K562 (cell line): ENCODE data around the gene HOXB6. TPM values are rescaled to one million over a fixed set of nuclear protein-coding genes. Genes with fewer than 3 reads are reported as not detected.

Experiments used
- CHD1 ChIP-seq: fragments of 200-600 bp; sonication (generic); IDR thresholded peaks from one replicate; pipeline ENCODE4 v1.6.1; 2012; ENCODE audit warnings: mild to moderate bottlenecking, moderate library complexity, low read length, inconsistent platforms
- CREBBP ChIP-seq: IDR thresholded peaks from one replicate; pipeline ENCODE4 v1.6.1; 2012; ENCODE audit warnings: low read depth, mild to moderate bottlenecking, control low read depth, inconsistent platforms, low read length
- HDAC2 ChIP-seq: fragments of 450-650 bp; IDR thresholded peaks from 2 replicates; pipeline ENCODE4 v1.6.1; 2016; ENCODE audit warnings: mild to moderate bottlenecking
- HNRNPLL ChIP-seq: fragments of 200-400 bp; formaldehyde crosslinking; IDR thresholded peaks from 2 replicates; pipeline ENCODE4 v1.6.1; 2017; ENCODE audit warnings: low read length, low read depth, mild to moderate bottlenecking; ENCODE audit not compliant: poor library complexity, severe bottlenecking
- ILF3 ChIP-seq: fragments of 450-650 bp; IDR thresholded peaks from 2 replicates; pipeline ENCODE4 v1.6.1; 2018; ENCODE audit warnings: antibody characterized with exemption, mild to moderate bottlenecking, moderate library complexity, borderline replicate concordance
- KDM1A ChIP-seq, 2 experiments: fragments of 450-650 bp; IDR thresholded peaks; 2 replicates each; pipeline ENCODE4 v1.6.1; 2016; ENCODE audit warnings: mild to moderate bottlenecking in 2 of 2
- KDM5B ChIP-seq: fragments of 200-600 bp; sonication (generic); IDR thresholded peaks from 2 replicates; pipeline ENCODE4 v1.6.1; 2012; ENCODE audit warnings: low read depth, mild to moderate bottlenecking, moderate library complexity, low read length, control low read depth, inconsistent platforms; ENCODE audit not compliant: insufficient replicate concordance
- MECOM ChIP-seq: fragments of 250-450 bp; sonication (Bioruptor Pico); IDR thresholded peaks from 2 replicates; pipeline ENCODE4 v1.8.0; 2022; ENCODE audit warnings: inconsistent platforms
- MEIS2 ChIP-seq: fragments of 450-650 bp; IDR thresholded peaks from 2 replicates; pipeline ENCODE4 v1.6.1; 2014; ENCODE audit warnings: mild to moderate bottlenecking; ENCODE audit not compliant: partially characterized antibody
- MIER1 ChIP-seq: fragments of 450-650 bp; IDR thresholded peaks from 2 replicates; pipeline ENCODE4 v1.6.1; 2016; ENCODE audit warnings: antibody characterized with exemption, mild to moderate bottlenecking, low read depth
- MTA2 ChIP-seq: fragments of 450-650 bp; IDR thresholded peaks from 2 replicates; pipeline ENCODE4 v1.6.1; 2016; ENCODE audit warnings: low read depth
- POLR3G ChIP-seq: IDR thresholded peaks from 2 replicates; pipeline ENCODE4 v1.6.1; 2011; ENCODE audit not compliant: insufficient read length, insufficient replicate concordance; ENCODE audit errors: extremely low read depth
- RBBP5 ChIP-seq: fragments of 200-600 bp; sonication (generic); IDR thresholded peaks from 2 replicates; pipeline ENCODE4 v1.6.1; 2012; ENCODE audit warnings: borderline replicate concordance, mild to moderate bottlenecking, low read length, control low read depth, inconsistent platforms; ENCODE audit not compliant: insufficient read depth, poor library complexity, severe bottlenecking
- SMAD3 ChIP-seq: fragments of 450-650 bp; formaldehyde crosslinking; conservative IDR thresholded peaks from 2 replicates; pipeline ENCODE4 v1.4.0; 2020; ENCODE audit warnings: mild to moderate bottlenecking
- SMARCC2 ChIP-seq: fragments of 450-650 bp; IDR thresholded peaks from 2 replicates; pipeline ENCODE4 v1.6.1; 2017; ENCODE audit warnings: antibody characterized with exemption, moderate library complexity, mild to moderate bottlenecking, low read depth
- SUPT5H ChIP-seq: fragments of 450-650 bp; IDR thresholded peaks from 2 replicates; pipeline ENCODE4 v1.6.1; 2016
- TRIM24 ChIP-seq, 2 experiments: fragments of 450-650 bp; IDR thresholded peaks; 2 replicates each; pipeline ENCODE4 v1.6.1; 2016
- ZNF274 ChIP-seq: IDR thresholded peaks from 2 replicates; pipeline ENCODE4 v1.6.1; 2011; ENCODE audit warnings: low read depth, mild to moderate bottlenecking, low read length, moderate library complexity, borderline replicate concordance
- ZNF586 ChIP-seq: fragments of 450-650 bp; formaldehyde crosslinking; conservative IDR thresholded peaks from 2 replicates; pipeline ENCODE4 v1.4.0; 2020; ENCODE audit warnings: mild to moderate bottlenecking, moderate library complexity
- polyA plus RNA-seq, 8 experiments: library from polyadenylated mRNA; depleted of rRNA in 4 of 8; stranded (reverse) in 5 of 8; unstranded in 3 of 8; fragments of >200 nt; fragmentation: Nextera tagmentation in 2 of 8; fragmentation: Illumina TruSeq in 1 of 8; extraction: Ambion mirVana in 2 of 8; extraction: Trizol in 1 of 8; gene quantifications; 2 replicates each; pipeline versions ENCODE4 v1.2.1 to v1.2.3, GENCODE V29; 2011 to 2014; ENCODE audit warnings: inconsistent platforms in 1 of 8, missing spikeins in 1 of 8
- total RNA-seq, 7 experiments: library from RNA; depleted of rRNA in 6 of 7; stranded (reverse); fragments of >200 nt in 6 of 7; fragmentation: Illumina TruSeq in 2 of 7; extraction: Trizol in 2 of 7; gene quantifications; 2 replicates each; pipeline versions ENCODE4 v1.2.1 to v1.2.3, GENCODE V29; 2011 to 2021; ENCODE audit warnings: low replicate concordance in 1 of 7
- TF ChIP-seq, protein P1 (sequence below), 3 experiments: IDR thresholded peaks in 2 of 3; conservative IDR thresholded peaks in 1 of 3; 2 replicates each; pipeline ENCODE4 v1.5.1; 2011 to 2012; ENCODE audit warnings: low read length in 3 of 3, mild to moderate bottlenecking in 3 of 3, control low read depth in 2 of 3, improper control_type of control experiment in 1 of 3, inconsistent platforms in 1 of 3, low read depth in 1 of 3, mixed read lengths in 1 of 3, moderate library complexity in 1 of 3; ENCODE audit not compliant: insufficient read depth in 2 of 3
- TF ChIP-seq, protein P2 (sequence below): fragments of 200-800 bp; sonication (Bioruptor generic); IDR thresholded peaks from 2 replicates; pipeline ENCODE4 v1.6.1; 2017; ENCODE audit warnings: missing genetic modification characterization, missing compliant biosample characterization
- TF ChIP-seq, protein P3 (sequence below): fragments of 450-650 bp; IDR thresholded peaks from 2 replicates; pipeline ENCODE4 v1.6.1; 2016
- TF ChIP-seq, protein P4 (sequence below), 2 experiments: fragments of 450-650 bp; conservative IDR thresholded peaks; 2 replicates each; pipeline ENCODE4 v1.6.1; 2017; ENCODE audit warnings: mild to moderate bottlenecking in 2 of 2, moderate library complexity in 2 of 2

The HOXB6 gene
- total and polyA plus RNA-seq, 9 of the 15 experiments (the other 6 are each of a cell fraction or from before 2014, with no cell fraction given), result 1.2 to 14.8 (median 4.9) TPM

DNA sequence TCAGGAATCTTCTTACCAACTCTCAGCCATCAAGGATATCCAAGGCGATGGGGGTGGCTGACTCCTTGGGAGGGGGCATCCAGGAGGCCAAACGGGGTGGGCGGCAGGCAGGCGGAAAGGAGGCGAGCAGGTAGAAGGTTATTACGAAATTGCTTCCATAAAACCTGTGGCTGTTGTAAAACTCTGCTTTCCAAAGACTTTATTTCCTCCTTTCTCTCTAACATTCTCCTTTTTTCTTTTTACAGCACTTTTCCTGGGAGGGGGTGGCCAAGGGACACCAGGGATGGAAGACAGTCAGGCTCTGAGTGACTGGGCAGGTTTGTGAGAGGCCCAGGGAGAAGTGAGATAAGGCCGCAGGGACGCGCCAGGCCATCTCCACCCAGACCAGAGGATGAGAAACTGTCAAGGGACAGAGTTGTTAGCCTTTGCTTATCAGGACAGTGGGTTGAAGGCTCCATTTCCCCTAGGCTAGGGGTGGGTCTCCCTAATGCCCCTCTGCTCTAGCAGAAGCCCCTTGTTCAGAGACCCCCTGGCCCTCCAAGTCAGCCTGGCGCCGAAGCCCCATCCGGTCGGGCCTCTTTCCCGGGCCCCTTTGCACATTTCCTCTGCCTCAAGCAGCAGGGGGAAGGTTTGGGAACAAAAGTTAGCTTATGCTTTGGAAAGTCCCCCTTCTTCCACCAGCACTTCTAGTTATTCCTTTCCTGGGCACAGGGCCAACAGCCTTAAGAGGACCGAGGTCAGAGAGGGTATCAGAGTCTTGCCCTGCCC lies 26.3 kb upstream of the HOXB6 start (continued):
- TF ChIP-seq KDM5B (peak; percentile 77), SUPT5H (peak; percentile 56), SMAD3 (CRISPR knock-in tag) (peak; percentile 47; the same call in 1 of the 2 replicates), MTA2 (peak; percentile 46), MECOM (CRISPR knock-in tag) (peak; percentile 97), MEIS2 (peak; percentile 84), ZNF586 (CRISPR knock-in tag) (no peak), HNRNPLL (no peak), TRIM24 (IDR thresholded peaks at IDR 0.05) (peak; percentile 10 to 24; a peak in 1 of 4 replicates), ILF3 (no peak), HDAC2 (peak; percentile 77; the same call in 1 of the 2 replicates), RBBP5 (no peak), CHD1 (peak; percentile 17), ZNF274 (no peak), KDM1A (IDR thresholded peaks at IDR 0.05) (peak; percentile 46 to 48; a peak in 2 of 4 replicates), MIER1 (no peak), CREBBP (no peak), SMARCC2 (peak; percentile 82), POLR3G (no peak)
- TF ChIP-seq, protein P1, sequence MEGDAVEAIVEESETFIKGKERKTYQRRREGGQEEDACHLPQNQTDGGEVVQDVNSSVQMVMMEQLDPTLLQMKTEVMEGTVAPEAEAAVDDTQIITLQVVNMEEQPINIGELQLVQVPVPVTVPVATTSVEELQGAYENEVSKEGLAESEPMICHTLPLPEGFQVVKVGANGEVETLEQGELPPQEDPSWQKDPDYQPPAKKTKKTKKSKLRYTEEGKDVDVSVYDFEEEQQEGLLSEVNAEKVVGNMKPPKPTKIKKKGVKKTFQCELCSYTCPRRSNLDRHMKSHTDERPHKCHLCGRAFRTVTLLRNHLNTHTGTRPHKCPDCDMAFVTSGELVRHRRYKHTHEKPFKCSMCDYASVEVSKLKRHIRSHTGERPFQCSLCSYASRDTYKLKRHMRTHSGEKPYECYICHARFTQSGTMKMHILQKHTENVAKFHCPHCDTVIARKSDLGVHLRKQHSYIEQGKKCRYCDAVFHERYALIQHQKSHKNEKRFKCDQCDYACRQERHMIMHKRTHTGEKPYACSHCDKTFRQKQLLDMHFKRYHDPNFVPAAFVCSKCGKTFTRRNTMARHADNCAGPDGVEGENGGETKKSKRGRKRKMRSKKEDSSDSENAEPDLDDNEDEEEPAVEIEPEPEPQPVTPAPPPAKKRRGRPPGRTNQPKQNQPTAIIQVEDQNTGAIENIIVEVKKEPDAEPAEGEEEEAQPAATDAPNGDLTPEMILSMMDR (IDR thresholded peaks at IDR 0.05 in 2 of 3, conservative IDR thresholded peaks at IDR 0.05 in 1 of 3; ENCODE audit: insufficient read depth in 2 of 3, low read depth in 1 of 3, low read length in 3 of 3), result no peak
- TF ChIP-seq, protein P2, sequence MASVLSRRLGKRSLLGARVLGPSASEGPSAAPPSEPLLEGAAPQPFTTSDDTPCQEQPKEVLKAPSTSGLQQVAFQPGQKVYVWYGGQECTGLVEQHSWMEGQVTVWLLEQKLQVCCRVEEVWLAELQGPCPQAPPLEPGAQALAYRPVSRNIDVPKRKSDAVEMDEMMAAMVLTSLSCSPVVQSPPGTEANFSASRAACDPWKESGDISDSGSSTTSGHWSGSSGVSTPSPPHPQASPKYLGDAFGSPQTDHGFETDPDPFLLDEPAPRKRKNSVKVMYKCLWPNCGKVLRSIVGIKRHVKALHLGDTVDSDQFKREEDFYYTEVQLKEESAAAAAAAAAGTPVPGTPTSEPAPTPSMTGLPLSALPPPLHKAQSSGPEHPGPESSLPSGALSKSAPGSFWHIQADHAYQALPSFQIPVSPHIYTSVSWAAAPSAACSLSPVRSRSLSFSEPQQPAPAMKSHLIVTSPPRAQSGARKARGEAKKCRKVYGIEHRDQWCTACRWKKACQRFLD, result peak; percentile 60; the same call in 1 of the 2 replicates
- TF ChIP-seq, protein P3, sequence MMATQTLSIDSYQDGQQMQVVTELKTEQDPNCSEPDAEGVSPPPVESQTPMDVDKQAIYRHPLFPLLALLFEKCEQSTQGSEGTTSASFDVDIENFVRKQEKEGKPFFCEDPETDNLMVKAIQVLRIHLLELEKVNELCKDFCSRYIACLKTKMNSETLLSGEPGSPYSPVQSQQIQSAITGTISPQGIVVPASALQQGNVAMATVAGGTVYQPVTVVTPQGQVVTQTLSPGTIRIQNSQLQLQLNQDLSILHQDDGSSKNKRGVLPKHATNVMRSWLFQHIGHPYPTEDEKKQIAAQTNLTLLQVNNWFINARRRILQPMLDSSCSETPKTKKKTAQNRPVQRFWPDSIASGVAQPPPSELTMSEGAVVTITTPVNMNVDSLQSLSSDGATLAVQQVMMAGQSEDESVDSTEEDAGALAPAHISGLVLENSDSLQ, result peak; percentile 91
- TF ChIP-seq, protein P4, sequence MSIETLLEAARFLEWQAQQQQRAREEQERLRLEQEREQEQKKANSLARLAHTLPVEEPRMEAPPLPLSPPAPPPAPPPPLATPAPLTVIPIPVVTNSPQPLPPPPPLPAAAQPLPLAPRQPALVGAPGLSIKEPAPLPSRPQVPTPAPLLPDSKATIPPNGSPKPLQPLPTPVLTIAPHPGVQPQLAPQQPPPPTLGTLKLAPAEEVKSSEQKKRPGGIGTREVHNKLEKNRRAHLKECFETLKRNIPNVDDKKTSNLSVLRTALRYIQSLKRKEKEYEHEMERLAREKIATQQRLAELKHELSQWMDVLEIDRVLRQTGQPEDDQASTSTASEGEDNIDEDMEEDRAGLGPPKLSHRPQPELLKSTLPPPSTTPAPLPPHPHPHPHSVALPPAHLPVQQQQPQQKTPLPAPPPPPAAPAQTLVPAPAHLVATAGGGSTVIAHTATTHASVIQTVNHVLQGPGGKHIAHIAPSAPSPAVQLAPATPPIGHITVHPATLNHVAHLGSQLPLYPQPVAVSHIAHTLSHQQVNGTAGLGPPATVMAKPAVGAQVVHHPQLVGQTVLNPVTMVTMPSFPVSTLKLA (conservative IDR thresholded peaks at IDR 0.05), result peak in 1 of 2 experiments; percentile 17; a peak in 1 of 4 replicates
